COLO829 (cell line): ENCODE data around the gene IKBKE.

Source experiments
- DNase-seq: peaks from one replicate; pipeline ENCODE4 v3.0.0; 2012; ENCODE audit warnings: low spot score

IKBKE gene

DNA sequence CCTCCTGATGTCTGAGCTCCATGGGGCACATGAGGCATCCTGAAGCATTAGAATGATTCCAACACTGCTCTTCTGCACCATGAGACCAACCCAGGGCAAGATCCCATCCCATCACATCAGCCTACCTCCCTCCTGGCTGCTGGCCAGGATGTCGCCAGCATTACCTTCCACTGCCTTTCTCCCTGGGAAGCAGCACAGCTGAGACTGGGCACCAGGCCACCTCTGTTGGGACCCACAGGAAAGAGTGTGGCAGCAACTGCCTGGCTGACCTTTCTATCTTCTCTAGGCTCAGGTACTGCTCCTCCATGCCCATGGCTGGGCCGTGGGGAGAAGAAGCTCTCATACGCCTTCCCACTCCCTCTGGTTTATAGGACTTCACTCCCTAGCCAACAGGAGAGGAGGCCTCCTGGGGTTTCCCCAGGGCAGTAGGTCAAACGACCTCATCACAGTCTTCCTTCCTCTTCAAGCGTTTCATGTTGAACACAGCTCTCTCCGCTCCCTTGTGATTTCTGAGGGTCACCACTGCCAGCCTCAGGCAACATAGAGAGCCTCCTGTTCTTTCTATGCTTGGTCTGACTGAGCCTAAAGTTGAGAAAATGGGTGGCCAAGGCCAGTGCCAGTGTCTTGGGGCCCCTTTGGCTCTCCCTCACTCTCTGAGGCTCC, 26.0 kb downstream of the IKBKE start:
- no peak for DNase-seq

DNA sequence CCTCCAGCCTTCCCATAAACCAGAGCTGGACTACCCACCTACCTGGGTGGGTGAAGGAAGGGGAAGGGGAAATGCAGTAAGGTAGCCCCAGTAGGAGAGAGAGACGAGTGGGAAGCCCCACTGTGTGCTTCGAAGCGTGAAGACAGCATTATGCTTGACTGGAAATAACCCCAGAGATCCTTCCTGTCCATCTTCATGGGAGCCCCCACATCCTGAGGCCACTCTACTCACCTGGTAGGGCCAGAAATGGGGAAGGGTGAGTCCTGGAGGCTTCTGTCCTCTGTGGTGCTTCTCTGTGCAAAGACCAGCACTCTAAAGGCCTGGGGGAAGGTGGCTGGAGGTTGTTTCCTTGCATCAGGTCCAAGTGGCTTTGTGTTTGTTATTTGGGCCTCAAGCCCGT, 27.1 kb downstream of the IKBKE start:
- no peak for DNase-seq

GRCh38 chr1:206497774-206498173, 27.5 kb downstream of the IKBKE start:
- DNase-seq, result no peak

- DNase-seq, result no peak
These were observed 28.4 kb downstream of the IKBKE start for GRCh38 chr1:206498685-206499084.

DNA sequence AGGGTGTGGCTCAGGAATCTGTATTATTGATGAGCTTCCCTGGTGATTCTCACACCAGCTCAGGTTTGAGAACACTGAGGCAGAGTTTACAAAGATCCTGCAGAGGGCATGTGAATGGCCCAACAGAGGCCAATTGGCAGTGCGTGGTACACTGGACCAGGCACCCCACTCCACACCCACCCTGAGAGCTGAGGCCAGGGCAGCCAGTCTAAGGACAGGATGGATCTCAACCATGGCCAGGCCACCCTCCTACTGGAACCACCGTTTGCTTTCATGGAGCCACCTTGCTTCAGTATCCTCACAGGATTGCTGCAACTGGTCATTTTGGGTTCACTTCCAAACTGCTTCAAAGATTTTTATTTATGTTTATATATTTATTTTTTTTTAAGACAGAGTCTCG, 29.8 kb downstream of the IKBKE start:
- DNase-seq, result no peak

DNA sequence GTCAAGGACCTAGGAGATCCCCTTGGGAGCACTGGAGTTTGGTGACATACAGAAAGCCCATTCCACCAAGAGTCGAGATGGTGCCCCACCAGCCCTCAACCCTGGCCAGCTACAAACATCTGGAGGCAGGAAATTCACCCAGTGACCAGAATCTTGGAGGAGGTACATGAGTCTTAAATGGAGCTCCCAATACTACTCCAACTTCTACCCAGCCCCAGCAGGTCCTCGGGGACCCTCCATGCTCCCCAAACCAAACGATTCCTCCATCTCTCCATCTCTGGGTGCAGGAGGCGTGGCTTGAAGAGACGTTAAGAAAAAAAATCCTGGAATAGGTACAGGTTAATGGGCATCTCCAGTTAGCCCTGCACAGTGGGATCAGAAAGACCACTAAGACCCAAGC, 31.6 kb downstream of the IKBKE start:
- no peak for DNase-seq

DNA sequence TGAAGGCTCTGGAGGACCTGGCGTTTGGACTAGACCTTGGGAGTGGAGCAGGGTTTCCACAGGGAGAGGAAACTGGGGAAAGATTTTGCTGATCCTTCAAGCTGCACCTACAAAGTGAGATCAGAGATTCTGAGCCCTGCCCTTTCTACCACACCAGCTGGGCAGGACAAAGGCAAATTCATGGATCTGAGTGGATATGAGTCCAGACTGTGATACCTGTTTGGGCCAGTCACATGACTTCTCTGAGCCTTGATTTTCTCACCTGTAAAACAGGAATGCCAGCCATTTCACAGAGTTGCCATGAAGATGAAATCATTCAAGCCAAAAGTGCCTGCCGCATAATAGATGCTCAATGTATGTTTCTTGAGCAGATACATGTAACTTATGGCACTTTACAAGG, 32.1 kb downstream of the IKBKE start:
- DNase-seq, result no peak

DNA sequence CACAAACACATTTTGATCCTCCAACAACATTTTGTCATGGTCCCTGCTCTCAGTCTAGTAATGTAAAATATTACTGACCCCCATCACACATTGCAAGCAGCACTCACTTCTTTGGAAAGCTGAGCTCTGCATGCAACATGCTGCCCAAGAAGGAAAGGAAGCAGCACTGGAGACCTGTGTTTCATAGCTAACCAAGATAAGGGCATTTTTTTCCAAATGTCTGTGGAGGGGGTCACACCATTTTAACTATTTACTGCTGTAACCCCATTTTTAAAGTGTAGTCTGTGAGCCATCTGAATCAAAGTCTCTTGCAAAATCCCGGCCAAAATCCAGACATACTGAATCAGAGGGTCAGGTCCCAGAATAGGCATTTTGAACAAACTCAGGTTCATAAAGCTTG, 32.5 kb downstream of the IKBKE start:
- DNase-seq, result no peak

DNA sequence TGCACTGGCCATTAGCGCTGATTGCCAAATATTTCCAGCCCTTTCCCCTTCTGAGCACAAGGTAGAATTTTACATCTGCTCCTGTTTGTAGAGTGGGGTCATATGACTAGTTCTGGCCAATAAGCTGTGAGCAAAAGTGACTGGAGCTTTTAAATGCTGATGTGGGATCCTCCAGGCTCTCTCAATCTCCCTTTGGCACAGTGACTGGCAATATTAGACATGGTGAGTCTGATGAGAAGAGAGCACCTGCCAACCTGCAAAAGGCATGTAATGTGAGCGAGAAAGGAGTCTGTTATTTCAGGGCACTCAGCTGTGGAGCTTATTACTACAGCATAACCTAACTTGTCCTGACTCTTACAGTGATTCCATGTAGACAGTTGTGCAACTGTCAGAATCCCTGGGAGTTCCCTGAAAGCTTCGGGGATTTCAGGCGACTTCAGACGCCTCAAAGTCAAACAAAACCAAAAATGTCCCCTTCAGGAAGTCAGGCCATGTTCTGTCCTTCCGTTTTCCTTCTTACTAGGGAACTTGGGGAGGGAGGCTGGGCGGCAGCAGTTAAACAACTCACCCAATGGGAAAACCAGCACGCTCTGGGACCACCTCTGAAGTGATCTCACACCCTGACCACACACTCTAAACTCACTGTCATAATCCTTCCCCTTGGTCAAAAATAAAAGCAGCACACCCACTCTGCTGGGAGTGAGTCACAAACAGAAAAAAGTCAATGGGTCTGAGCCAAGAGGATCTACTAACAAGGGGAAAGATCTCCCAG, 33.5 kb downstream of the IKBKE start:
- DNase-seq, result peak; percentile 91

GRCh38 chr1:206504363-206504713, 34.1 kb downstream of the IKBKE start:
- no peak for DNase-seq

DNA sequence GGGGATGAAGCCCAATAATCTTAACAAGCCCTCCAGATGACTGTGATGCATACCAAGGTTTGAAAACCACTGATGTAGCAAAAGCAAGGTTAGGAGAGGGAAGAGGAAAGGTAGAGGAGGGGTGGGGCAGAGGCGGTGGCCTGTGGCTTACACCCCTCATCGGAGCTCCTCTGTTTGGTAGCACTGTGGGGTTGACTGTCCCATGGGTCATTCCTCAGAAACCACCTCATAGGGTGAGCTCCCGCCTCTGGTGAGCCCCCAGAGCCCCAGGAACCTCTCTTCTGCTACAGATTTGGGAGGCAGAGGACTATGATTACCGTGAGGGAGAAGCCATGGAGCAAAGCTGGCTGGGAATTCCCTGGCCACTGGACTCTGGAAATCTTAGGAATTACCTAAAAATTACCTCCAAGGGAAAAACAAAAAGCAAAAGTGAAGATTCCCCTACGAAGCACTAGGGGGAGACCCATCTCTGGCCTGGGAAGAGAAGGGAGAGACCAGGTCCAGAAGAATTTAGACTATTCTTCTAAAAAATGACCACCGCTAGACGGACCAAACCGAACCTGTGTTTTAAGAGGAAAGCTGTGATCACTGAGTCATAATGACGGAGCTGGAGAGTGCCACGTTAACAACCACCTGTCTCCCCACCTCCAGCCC, 35.6 kb downstream of the IKBKE start:
- DNase-seq, result peak; percentile 34

DNA sequence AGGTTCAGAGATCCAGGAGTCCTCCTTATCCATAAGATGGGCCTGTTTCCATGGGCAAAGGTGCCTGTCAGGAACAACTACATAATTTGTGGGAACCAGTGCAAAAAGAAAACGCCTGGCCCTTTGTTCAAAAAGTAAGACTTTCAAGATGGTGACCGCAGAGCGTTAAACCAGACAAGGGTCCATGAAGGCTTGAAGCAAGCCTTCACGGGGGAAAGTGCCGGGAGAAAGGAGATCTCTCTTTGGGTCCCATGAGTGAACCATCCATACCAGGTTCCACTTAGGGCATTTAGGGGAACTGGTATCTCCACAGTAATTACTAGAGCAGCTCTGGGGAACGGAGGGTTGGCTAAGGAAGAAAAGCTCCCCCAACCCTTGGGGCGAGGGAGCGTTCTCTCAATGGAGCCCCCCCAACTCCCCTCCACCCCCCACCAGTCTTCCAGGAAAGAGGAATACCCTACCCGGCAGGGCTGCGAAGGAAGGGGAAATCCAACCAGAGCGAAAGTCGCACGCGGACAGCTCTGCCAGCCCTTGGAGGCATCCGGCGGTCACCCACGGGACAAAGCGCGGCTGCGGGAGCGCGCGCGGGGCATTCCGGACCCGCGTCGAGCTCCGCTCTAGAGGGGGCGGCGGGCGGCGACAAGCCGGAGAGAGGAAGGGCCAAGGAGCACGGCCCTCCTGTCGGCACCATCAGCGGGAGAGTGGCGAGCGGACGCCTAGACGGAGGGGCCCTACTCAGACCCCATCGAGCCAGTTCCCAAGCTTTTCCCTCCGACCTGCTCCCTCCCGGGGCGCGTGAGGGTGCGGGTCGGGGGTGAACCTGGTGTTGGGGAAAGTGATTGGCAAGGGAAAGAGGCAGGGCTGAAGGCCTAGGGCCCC, 36.4 kb downstream of the IKBKE start:
- no peak for DNase-seq

DNA sequence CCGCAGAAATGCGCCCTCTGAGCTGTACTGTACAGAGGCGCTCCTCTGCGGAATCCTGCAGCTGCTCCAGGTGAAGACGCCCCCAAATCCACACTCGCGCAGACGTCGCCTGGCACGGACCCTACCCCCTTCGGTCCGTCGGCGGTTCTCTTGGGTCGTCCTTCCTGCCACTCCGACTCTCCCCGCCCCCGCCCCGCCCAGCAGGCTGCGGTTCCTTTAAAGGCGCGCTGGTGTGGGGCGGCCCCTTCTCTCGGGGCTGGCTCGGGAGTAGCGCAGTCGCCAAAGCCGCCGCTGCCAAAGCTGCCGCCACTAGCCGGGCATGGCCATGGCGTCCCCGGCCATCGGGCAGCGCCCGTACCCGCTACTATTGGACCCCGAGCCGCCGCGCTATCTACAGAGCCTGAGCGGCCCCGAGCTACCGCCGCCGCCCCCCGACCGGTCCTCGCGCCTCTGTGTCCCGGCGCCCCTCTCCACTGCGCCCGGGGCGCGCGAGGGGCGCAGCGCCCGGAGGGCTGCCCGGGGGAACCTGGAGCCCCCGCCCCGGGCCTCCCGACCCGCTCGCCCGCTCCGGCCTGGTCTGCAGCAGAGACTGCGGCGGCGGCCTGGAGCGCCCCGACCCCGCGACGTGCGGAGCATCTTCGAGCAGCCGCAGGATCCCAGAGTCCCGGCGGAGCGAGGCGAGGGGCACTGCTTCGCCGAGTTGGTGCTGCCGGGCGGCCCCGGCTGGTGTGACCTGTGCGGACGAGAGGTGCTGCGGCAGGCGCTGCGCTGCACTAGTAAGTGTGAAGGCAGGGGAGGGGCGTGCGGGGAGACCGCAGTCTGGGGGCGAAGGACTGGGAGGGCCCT, 37.2 kb downstream of the IKBKE start, which contains the start of gene RASSF5:
RASSF5 (plus strand) TSS at position 248 of the 846 bp plus-strand sequence; CDS start at position 320, 72 bp downstream.
- peak; percentile 48 for DNase-seq

GRCh38 chr1:206508130-206508889, 38.0 kb downstream of the IKBKE start:
- no peak for DNase-seq

DNA sequence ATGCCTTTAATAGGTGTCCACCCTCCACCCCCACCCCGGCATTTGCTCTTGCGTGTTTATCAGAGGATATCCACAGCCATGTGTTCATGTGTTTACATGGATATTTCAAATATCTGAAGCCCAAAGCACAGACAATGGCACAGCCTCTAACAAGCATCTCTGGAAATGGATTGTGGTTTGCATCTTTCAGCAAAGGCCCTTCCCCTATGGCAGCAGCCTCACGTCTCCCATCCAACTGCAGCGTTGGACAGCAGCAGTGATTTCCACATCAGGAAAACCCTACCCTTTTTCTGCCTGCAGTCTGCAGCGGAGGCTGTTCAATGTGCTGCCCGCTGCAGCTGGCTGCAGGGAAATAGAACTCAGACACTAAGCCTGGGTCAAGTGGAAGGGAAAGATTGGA, 38.7 kb downstream of the IKBKE start:
- no peak for DNase-seq

- DNase-seq, result no peak
These were observed 39.5 kb downstream of the IKBKE start for GRCh38 chr1:206509612-206510257.

DNA sequence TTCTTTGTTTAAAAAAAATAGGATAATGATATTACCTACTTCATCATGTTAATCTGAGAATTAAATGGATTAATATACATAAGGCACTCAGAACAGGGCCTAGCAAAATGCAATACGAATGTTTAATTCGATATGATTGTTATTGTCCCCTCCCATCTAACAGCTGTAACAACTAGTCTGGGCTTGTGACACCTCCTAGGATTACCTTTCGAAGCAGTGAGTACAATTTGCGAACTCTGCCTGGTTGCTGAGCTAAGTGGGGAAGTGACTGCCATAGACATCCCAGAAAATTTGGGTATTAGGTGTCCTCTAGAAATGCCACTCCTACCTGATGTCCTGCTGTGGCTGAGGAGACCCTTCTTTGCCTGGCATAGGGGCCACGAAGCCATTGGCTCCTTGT, 40.1 kb downstream of the IKBKE start:
- DNase-seq, result no peak

- DNase-seq, result no peak
These were observed 41.2 kb downstream of the IKBKE start for GRCh38 chr1:206511362-206512057.

DNA sequence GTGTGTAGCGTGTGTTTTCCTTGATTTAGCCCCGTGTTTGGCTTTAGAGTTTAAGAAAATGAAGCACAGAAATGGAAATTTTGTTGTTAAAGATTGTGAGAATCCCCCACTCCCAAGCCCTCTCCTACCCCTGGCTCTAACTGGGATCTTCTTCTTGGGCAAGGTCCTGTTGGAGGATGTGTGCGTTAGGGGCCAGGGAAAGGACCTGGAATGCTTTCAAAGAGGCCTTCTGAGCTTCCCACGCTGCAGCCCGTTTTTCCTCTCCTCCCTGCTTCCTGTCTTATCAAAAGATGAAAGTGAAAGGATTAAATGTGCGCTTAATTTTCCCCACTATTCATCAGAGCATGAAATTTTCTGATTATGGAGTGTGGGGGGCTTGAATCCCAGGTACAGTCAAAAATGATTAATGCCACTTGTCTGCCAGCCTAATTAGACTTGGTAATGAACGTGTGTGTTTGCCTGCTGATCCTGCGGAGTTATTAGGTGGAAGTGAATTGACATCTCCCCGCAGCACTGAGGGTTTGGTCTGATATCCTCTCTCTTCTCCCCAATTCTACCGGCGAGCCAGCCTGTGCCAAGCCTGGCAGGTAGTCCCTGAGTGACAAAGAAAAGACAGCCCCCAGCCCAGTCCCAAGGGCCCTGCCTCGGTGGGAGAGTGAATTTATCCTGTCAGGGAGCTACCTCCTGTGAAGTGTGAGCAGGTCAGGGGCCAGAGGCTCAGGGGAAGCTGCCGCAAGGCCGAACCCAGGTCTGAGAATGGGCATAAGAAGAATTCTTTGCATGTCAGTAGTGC, 42.0 kb downstream of the IKBKE start:
- DNase-seq, result no peak
